Measurements from ENCODE around the gene C20orf96.

Gene C20orf96

DNA sequence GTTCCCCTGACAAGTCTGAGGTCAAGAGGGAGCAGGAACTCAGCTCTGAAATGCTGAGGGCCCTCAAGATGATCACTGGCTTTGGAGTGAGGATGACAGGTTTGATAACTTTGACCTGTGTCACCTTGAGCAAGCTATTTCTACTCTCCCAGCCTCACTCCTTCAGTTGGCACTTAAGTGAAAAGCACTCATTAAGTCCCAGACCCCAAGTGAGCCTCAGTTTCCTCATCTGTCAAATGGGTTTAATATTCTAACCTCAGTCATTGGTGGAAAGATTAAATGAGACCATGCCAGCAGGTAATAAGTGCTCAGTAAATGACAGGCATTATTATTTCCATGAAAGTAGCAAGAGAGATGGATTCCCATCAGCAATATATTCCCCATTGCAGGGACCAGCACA is 19.0 kb downstream of the C20orf96 start:
- ChIA-PET CTCF (no interaction called here), POLR2A (no interaction called here)
- TF ChIP-seq LEF1 (IDR thresholded peaks at IDR 0.05; ENCODE audit: borderline replicate concordance) (no peak), BHLHE40 (IDR thresholded peaks at IDR 0.05; ENCODE audit: borderline replicate concordance) (no peak), FOXK2 (IDR thresholded peaks at IDR 0.05) (no peak), L3MBTL2 (conservative IDR thresholded peaks at IDR 0.05) (no peak)
- no peak for DNase-seq (ENCODE audit: extremely low spot score)

DNA sequence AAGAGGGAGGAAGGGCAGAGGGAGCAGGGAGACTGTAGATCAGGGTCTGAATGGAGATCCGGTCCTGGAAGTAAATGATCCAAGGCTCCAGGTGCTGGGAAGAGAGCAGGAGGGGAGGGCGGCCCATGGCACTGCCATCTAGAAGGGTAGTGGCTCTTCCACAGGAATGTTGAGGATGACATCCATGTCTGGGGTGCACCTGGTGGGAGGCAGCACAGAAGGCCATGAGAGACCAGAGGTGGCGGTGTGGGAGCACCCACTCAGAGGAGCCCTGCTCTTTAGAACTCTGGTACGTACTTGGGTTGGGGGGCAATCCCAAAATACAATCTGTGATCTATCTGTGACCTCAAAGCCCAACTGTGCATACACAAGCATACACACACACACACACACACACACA is 19.5 kb downstream of the C20orf96 start:
- CTCF ChIA-PET, result no interaction called here
- POLR2A ChIA-PET, result no interaction called here
- TF ChIP-seq ZNF384 (IDR thresholded peaks at IDR 0.05), result no peak
- no peak for TF ChIP-seq FOXK2 (IDR thresholded peaks at IDR 0.05)
- no peak for TF ChIP-seq HDGF (IDR thresholded peaks at IDR 0.05; ENCODE audit: borderline replicate concordance)
- TF ChIP-seq ARNT (IDR thresholded peaks at IDR 0.05), result no peak
- TF ChIP-seq SP1 (IDR thresholded peaks at IDR 0.05), result no peak
- no peak for TF ChIP-seq BHLHE40 (IDR thresholded peaks at IDR 0.05; ENCODE audit: borderline replicate concordance)
- no peak for TF ChIP-seq FOXA1 (IDR thresholded peaks at IDR 0.05)
- no peak for TF ChIP-seq ELF4 (IDR thresholded peaks at IDR 0.05)
- no peak for TF ChIP-seq SUZ12 (IDR thresholded peaks at IDR 0.05)
- DNase-seq (ENCODE audit: extremely low spot score), result no peak

DNA sequence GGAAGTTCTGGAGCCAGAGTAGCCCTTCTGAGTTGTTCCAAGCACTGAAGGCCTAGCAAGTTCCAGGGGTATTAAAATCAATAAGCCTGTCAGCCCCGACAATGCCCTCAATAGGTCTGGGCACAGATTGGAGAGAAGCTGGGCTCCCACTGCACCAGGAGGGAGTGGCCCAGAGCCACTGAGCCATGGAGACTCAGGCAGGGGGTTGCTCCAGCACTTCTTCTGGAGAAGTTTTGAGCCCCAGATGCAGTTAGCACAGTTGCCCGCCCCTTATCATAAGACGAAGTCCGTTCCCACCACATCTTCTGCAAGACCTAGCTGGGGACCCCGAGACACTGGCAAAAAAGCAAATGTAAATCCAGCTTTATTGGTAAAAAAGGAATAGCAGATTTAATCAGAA is 20.0 kb downstream of the C20orf96 start:
- TF ChIP-seq ELF4 (IDR thresholded peaks at IDR 0.05) (no peak), HDGF (IDR thresholded peaks at IDR 0.05; ENCODE audit: borderline replicate concordance) (no peak), NFRKB (IDR thresholded peaks at IDR 0.05) (no peak), LEF1 (IDR thresholded peaks at IDR 0.05; ENCODE audit: borderline replicate concordance) (no peak), TARDBP (IDR thresholded peaks at IDR 0.05) (no peak), FOXK2 (IDR thresholded peaks at IDR 0.05) (no peak), L3MBTL2 (conservative IDR thresholded peaks at IDR 0.05) (no peak), BHLHE40 (IDR thresholded peaks at IDR 0.05; ENCODE audit: borderline replicate concordance) (no peak), ZNF384 (IDR thresholded peaks at IDR 0.05) (no peak), ARNT (IDR thresholded peaks at IDR 0.05) (no peak), CTBP1 (IDR thresholded peaks at IDR 0.05; ENCODE audit: borderline replicate concordance) (no peak), SUZ12 (IDR thresholded peaks at IDR 0.05) (no peak), FOXM1 (IDR thresholded peaks at IDR 0.05; ENCODE audit: borderline replicate concordance) (no peak), FOXA1 (IDR thresholded peaks at IDR 0.05) (no peak), SP1 (IDR thresholded peaks at IDR 0.05) (no peak)
- TF ChIP-seq, protein P1, sequence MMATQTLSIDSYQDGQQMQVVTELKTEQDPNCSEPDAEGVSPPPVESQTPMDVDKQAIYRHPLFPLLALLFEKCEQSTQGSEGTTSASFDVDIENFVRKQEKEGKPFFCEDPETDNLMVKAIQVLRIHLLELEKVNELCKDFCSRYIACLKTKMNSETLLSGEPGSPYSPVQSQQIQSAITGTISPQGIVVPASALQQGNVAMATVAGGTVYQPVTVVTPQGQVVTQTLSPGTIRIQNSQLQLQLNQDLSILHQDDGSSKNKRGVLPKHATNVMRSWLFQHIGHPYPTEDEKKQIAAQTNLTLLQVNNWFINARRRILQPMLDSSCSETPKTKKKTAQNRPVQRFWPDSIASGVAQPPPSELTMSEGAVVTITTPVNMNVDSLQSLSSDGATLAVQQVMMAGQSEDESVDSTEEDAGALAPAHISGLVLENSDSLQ (IDR thresholded peaks at IDR 0.05), result no peak
- CTCF ChIA-PET, result no interaction called here
- DNase-seq (ENCODE audit: extremely low spot score), result no peak
- POLR2A ChIA-PET, result no interaction called here

DNA sequence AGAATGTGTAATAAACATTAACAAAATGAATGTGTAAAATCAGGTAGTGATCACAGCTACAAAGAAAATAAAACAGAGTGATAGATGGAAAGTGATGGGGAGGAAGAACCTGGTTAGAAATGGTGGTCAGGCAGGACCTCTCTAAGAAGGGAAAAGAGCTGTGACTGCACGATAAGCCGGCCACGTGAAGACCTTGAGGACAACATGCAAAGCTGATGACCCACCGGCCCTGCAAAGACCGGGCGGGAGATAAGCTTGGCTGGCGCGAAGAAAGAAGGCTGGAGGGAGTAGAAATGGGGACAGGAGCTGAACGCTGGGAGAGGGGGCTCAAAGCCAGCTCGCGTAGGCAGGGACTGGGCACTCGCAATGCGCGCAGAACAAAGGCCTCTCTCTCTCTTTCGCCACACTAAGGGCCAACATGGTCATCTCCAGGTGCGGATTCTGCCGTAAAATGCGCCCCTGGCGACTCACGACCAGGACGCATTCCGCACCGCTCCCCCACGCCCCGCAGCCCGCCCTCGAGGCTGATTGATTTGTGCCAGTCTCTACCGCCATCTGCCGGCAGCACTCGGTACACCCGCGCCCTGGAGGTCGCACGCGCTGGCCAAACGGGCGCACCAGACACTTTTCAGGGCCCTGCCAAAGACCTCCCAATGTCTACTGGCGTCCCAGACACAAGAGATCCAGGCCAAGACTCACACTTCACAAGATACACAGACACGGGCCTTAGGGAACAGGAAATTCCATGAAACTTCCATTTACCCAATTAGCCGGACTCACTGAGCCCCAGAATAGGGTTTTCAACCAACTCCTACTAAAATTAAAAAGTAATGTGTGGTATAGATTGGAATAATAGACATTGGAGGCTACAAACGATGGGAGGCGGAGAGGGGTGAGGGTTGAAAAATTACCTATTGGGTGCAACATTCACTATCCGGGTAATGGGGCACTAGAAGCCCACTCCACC is 23.7 kb downstream of the C20orf96 start:
- ChIA-PET POLR2A (interaction anchor here (0.7 to 1.7 kb wide), 4 partner anchors 9 to 81 kb away, joined by 3 to 5 read pairs (median 3); partner anchors contain the start of gene NRSN2), CTCF (interaction anchor here (0.7 to 1.8 kb wide), 6 partner anchors 9 to 63 kb away, joined by 3 to 7 read pairs (median 4); partner anchors contain the start of genes DEFB132 and SOX12)
- peak; percentile 93 for DNase-seq (ENCODE audit: extremely low spot score)
- TF ChIP-seq, protein P1 (IDR thresholded peaks at IDR 0.05), result peak; percentile 82
- TF ChIP-seq ZNF384 (IDR thresholded peaks at IDR 0.05) (no peak), L3MBTL2 (conservative IDR thresholded peaks at IDR 0.05) (peak; percentile 68), FOXK2 (IDR thresholded peaks at IDR 0.05) (no peak)

DNA sequence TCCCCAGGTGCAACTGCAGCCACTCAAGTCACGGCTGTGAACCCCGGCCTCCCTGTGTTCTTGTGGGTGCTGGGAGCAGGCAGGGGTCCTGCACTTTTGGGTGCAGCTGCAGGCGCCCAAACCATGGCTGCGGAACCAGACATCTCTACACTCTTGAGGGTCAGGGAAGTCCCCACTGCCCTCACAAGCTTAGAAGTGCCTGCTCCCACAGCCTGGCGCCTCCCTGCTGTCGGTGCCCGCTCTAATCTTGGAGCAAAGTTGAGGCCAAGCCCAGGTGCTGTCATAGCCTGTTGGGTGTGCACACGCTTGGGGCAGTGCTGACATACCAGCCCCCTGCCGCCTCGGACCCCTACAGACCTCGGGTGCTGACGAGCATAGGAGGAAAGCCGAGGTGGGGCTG is 26.8 kb downstream of the C20orf96 start:
- POLR2A ChIA-PET, result interaction anchor here (1.2 kb wide), 1 partner anchor 61 kb away, joined by 3 read pairs; no protein-coding TSS in a partner anchor
- CTCF ChIA-PET, result no interaction called here
- TF ChIP-seq FOXA1 (IDR thresholded peaks at IDR 0.05), result no peak
- no peak for TF ChIP-seq ARNT (IDR thresholded peaks at IDR 0.05)
- TF ChIP-seq, protein P1 (IDR thresholded peaks at IDR 0.05), result no peak
- DNase-seq (ENCODE audit: extremely low spot score), result no peak

DNA sequence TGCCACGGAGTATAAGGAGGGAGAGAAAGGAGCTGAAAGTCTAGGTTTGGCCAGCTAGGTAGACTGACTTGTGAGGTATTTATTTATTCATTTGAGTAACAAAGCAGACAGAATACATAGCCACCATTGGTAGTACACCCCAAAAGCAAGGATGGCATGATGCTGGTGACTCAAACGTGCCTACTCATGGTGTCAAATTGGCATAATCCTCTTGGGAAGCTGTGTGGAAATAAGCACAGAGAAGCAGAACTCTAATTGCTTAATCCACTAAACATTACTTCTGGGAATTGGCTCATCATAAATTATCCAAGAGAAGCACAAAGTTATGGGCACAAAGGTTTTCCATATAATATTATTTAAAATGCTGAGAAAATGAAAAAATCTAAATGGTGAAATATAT is 30.6 kb downstream of the C20orf96 start:
- TF ChIP-seq, protein P1 (IDR thresholded peaks at IDR 0.05), result no peak
- no peak for TF ChIP-seq FOXA1 (IDR thresholded peaks at IDR 0.05)
- no peak for TF ChIP-seq NFRKB (IDR thresholded peaks at IDR 0.05)
- no peak for TF ChIP-seq FOXK2 (IDR thresholded peaks at IDR 0.05)
- TF ChIP-seq ARNT (IDR thresholded peaks at IDR 0.05), result no peak
- no peak for TF ChIP-seq LEF1 (IDR thresholded peaks at IDR 0.05; ENCODE audit: borderline replicate concordance)
- TF ChIP-seq SUZ12 (IDR thresholded peaks at IDR 0.05), result no peak
- TF ChIP-seq ELF4 (IDR thresholded peaks at IDR 0.05), result no peak
- TF ChIP-seq HDGF (IDR thresholded peaks at IDR 0.05; ENCODE audit: borderline replicate concordance), result no peak
- no peak for TF ChIP-seq SP1 (IDR thresholded peaks at IDR 0.05)
- no peak for TF ChIP-seq TARDBP (IDR thresholded peaks at IDR 0.05)
- no peak for TF ChIP-seq L3MBTL2 (conservative IDR thresholded peaks at IDR 0.05)
- no peak for TF ChIP-seq BHLHE40 (IDR thresholded peaks at IDR 0.05; ENCODE audit: borderline replicate concordance)
- no peak for TF ChIP-seq CTBP1 (IDR thresholded peaks at IDR 0.05; ENCODE audit: borderline replicate concordance)
- no peak for TF ChIP-seq FOXM1 (IDR thresholded peaks at IDR 0.05; ENCODE audit: borderline replicate concordance)
- no peak for TF ChIP-seq ZNF384 (IDR thresholded peaks at IDR 0.05)
- no peak for DNase-seq (ENCODE audit: extremely low spot score)
- POLR2A ChIA-PET, result no interaction called here
- CTCF ChIA-PET, result no interaction called here
